Activated T-cell treated with anti-CD3 and anti-CD28 coated beads, Interleukin-2, amount 50 U/mL, for 1 hour (primary cell): Measurements from ENCODE around the gene COL4A1.
"Not testable (repeated sequence)": the region's sequence is repeated elsewhere in the genome, so short reads cannot be mapped to it uniquely, and the experiment has no call there.

ENCODE experiments used
- DNase-seq: peaks from one replicate; pipeline ENCODE4 v3.0.0-alpha.2; 2020

The COL4A1 gene

DNA sequence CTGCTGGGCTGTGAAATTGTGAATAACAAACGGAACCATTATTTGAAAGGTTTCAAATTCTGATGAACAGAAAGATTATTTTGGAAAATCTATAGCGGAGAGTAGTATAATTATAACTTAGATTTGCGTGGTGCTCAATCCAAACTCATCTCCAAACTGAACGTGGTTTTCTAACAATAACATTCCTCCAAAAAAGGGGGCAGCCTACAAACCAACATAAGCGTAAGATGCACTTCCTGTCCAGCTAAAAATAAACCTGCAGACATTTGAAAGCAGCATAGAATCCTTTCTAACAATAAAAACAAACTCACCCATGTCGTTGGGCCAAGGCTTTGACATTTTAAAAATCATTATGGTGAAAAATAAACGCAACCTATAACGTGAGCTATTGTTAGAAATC is 178.4 kb downstream of the COL4A1 start:
- DNase-seq = no peak

DNA sequence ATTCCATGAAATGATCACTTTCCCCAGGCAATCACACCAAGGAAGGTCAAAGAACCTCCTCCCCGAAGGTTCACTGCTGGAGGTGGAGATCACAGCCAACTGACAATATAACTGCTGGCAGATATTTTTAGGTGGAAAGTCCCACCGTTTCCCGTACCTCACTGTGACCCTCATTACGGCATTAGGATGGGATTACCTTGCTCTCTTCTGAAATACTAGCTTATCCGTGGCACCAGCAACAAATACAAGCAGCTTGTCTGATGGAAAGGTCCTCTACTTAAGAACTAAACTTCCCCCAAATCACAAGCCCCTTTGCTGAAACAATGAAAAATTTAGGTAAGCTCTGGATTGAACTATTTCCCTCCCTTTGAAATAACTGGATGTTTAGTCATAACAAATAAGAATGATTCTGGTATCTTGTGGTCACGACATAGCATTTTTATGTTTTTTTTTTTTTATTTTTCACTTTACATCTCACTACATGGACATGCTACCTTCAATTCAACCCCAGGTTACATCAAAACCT is 178.9 kb downstream of the COL4A1 start:
- no peak for DNase-seq

GRCh38 chr13:110126391-110126961 is 180.5 kb downstream of the COL4A1 start:
- DNase-seq = no peak

- no peak for DNase-seq
These were observed 181.2 kb downstream of the COL4A1 start for GRCh38 chr13:110125613-110126272.

GRCh38 chr13:110125157-110125556 is 181.8 kb downstream of the COL4A1 start:
- DNase-seq = no peak

DNA sequence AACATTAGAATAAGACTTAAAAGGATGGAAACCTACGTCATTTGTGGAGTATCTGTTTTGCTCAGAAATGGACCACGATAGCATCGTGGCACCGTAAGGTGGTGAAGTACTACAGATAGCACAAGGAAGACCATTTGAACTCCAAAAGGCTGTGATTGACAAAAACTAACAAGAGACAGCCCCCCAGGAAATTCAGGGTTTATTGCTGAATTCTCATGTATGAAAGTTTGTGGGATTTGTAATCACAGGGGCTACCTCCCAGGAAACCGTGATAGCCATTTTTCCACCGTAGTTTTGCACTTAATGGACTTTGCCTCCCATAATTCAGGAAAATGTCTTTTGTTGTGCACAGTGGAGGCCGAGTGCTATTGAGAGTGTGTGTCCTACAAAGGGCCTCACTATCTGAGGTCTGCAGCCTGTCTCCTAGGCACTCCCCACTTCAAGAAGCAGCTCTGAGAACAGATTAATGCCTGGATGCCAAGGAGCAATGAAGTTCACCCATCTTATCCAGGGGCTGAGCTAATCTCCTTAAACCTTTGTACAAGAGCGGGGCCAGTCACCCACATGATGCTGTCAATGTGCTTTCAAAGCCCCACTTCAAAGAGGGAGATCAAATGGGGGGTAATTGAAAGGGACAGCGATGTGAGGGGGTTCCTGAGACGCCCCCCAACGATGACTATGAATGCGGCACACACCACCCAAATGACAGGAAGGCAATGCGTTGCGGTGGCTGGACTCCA is 182.6 kb downstream of the COL4A1 start:
- DNase-seq = no peak

GRCh38 chr13:110123041-110123809 is 183.7 kb downstream of the COL4A1 start:
- no peak for DNase-seq

- no peak for DNase-seq
These were observed 185.4 kb downstream of the COL4A1 start for GRCh38 chr13:110121422-110122083.

DNA sequence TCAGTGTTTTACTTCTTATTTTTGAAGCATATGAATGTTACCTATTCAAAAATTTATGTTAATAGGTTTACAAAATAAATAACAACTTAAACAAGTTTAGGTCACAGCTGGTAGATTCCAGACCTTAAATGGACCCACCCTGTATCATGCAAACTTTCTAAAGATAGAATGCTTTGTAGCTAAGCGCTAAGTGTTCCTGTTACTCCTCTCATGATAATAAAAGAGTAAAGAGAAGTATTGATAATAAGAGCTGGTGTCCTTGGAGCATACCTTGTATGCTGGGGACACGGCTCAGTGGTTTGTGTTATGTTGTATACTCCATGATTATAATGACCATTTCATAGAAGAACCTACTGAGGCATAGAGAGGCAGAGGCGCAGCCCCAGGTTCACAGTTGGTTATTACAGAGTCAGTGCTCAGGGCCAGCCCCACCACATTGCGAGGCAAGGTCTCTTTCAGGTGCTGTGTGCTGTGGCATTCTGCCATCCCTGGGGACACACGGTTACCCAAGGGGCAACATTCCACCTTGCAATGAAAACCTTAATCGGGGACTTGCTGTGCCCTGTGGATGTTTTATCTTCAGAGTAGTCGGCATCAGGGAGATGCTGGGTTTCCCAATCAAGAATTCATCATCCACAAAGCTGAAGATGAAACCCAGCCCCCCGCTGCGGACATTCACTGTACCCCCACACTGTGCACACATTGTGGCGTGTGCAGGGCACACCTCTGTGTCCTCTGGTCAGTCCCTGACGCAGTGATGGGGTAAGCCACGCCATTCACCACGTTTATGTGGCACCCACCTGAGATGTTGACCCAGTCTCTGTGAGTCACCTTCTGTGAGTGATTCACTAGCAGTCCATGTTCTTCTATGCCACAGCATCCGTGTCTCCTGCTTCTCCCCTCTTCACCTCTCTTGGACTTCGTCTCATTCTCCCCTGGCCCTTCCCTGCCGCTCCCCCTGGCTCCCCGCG is 186.7 kb downstream of the COL4A1 start:
- DNase-seq = no peak

- DNase-seq = no peak
These were observed 188.9 kb downstream of the COL4A1 start for GRCh38 chr13:110118106-110118505.

DNA sequence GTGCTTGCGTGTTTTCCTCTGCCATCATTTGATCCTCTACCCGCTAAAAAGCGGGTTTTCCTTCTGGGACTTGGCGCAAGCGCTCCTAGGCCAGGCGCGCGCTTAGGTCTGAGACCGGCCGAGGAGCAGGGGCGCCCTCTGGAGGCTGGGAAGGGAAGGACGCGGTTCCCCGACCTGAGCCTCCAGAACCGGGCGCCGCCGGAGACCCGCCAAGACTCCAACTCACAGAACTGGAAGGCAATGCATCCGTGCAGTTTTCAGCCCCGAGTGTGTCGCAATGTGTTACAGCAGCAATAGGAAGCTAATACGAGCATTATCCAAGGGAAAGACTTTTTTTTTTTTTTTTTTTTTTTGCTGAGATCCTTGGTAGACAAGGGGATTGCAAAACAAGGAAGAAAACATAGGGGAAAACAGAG is 190.9 kb downstream of the COL4A1 start:
- peak; percentile 47 for DNase-seq

DNA sequence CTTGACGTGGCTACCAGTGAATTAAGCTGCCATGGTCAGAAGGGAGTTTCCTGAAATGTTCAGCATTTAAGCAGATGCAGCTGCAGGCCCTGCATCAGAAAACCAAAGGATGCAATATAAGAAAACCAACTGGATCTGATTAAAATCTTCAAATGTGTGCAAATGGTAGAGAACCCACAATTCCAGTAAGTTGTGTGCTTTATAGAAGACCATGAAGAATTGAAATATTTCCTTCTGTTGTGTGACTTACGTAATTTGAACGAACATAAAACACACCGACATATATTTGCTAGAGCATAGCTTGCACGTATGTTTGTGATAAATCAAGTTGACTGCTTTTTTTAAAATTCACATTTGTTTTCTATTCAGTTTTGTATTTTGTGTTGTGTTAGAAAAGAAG is 191.4 kb downstream of the COL4A1 start:
- DNase-seq = no peak

- DNase-seq = no peak
These were observed 192.6 kb downstream of the COL4A1 start for GRCh38 chr13:110114316-110114715.

DNA sequence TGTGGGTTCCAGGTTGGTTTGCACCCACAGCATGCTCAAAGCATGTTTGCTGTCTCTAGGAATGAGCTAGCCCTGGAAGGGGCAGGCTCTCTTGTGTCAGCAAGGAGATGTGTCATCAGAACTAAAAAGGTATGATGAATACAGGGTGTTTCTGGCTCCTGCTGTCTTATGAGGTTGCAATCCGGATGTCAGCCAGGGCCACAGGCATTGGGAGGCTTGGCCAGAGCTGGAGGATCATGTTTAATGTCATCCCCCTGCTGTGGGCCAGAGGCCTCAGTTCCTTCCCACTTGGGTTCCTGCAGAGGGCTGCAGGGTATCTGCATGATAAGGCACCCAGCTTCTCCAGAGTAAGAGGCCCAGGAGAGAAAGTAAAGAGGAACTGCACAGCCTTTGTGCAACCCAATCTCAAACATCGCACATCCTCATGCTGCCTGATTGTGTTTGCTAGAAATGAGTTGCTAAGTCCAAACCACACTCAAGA is 193.6 kb downstream of the COL4A1 start:
- no peak for DNase-seq

DNA sequence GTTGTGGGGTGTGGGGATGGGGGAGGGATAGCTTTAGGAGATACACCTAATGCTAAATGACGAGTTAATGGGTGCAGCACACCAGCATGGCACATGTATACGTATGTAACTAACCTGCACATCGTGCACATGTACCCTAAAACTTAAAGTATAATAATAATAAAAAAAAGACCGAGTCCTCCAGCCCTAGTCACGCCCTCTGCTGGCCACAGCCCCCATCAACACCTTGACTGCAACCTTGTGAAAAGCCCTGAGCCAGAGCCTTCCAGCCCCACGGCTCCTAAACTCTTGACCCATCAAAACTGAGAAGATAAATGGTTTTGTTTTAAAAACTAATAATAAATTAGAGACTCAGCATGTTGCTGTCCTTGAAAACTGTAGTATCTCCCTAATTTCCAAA is 194.6 kb downstream of the COL4A1 start:
- not testable (repeated sequence) for DNase-seq

DNA sequence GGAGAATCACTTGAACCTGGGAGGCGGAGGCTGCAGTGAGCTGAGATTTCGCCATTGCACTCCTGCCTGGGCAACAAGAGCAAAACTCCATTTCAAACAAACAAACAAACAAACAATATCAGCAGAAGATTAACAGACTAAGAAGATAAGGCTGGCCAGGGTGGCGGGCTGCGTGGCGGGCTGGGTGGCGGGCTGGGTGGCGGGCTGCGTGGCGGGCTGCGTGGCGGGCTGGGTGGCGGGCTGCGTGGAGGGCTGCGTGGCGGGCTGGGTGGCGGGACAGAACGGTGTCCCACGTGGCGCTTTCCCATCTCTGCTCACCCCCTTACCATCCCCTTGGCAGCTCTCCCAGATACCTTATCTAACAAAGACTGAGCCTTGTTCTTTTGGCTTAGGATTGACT is 196.2 kb downstream of the COL4A1 start:
- no peak for DNase-seq

DNA sequence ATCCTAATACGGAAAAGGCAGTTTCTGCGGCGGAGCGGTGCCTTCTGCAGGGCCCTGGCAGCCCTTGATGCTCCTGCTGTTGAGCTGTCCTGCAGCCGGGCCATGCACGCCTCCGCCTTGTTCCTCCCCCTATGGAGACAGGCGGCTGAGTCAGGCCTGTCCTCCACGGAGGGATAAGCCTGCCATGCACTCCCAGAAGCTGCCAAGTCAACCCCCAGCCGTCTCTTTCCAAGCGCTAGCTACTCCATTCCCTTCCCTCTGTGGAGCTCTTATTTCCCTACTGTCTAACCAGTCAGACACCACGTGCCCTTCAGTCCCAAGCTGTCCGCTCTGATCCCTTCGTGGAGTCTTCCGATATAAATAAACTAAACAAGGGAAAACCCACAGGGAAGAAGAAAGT is 197.0 kb downstream of the COL4A1 start:
- no peak for DNase-seq

GRCh38 chr13:110109140-110109783 is 197.7 kb downstream of the COL4A1 start:
- no peak for DNase-seq

GRCh38 chr13:110108348-110109139 is 198.4 kb downstream of the COL4A1 start:
- DNase-seq = no peak
